GM12872 (cell line): ENCODE measurements around the gene FKBP7.

Experiments used
- TF ChIP-seq, protein P1 (sequence below): IDR thresholded peaks from 3 replicates; pipeline ENCODE4 v1.5.1; 2011; ENCODE audit warnings: low read depth, mild to moderate bottlenecking, low read length, moderate library complexity; ENCODE audit not compliant: insufficient read depth

FKBP7 gene

DNA sequence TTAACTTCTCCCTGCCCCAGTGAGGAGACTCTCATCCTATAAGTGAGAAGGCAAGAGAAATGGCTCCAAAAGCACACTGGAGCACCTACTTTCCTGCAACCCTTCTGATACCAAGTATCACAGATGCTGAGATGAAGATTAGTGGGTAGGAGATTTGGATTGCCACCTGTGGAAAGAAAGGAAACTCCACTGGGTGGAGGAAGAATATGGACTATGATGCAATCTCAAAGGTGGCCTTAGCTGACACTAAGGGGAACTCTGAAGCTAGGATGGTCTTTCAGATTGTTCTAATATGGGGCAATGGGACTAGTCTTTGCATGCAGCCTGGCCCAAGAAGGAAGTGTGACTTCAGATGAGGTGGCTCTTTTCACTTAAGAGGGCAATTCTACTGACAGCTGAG is 49.1 kb downstream of the FKBP7 start:
- TF ChIP-seq, protein P1, sequence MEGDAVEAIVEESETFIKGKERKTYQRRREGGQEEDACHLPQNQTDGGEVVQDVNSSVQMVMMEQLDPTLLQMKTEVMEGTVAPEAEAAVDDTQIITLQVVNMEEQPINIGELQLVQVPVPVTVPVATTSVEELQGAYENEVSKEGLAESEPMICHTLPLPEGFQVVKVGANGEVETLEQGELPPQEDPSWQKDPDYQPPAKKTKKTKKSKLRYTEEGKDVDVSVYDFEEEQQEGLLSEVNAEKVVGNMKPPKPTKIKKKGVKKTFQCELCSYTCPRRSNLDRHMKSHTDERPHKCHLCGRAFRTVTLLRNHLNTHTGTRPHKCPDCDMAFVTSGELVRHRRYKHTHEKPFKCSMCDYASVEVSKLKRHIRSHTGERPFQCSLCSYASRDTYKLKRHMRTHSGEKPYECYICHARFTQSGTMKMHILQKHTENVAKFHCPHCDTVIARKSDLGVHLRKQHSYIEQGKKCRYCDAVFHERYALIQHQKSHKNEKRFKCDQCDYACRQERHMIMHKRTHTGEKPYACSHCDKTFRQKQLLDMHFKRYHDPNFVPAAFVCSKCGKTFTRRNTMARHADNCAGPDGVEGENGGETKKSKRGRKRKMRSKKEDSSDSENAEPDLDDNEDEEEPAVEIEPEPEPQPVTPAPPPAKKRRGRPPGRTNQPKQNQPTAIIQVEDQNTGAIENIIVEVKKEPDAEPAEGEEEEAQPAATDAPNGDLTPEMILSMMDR, result no peak

DNA sequence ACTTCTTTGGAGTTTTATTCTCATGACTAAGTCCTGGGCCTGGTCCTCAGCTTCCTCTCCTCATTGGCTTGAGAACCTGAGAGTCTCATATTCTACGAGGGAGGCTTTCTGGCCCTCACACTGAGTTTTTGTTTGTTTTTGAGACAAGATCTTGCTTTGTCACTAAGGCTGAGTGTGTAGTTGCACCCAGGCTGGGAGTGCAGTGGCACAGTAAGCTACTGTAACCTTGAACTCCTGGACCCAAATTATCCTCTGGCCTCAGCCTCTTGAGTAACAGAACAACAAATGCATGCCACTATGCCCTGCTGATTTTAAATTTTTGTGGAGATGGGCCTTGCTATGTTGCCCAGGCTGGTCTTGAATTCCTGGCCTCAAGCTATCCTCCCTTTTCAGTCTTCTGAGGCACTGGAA is 50.0 kb downstream of the FKBP7 start:
- TF ChIP-seq, protein P1, result no peak

DNA sequence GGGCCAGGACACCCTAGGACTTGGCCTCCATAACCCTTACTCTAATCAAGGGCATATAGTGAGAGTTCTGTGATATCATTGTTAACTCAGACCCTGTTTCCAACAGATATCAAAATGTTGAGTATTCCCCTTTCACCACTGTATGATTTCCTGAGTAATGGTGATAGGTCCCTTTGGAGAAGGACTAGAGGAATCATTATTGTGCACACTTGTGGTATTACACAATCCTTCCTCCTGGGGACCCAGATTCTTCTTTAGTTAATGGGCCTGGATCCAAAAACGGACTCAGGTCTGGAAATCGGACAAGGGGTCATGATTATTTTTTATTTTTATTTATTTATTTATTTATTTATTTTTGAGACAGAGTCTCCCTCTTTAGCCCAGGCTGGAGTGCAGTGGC is 50.9 kb downstream of the FKBP7 start:
- TF ChIP-seq, protein P1, result no peak

DNA sequence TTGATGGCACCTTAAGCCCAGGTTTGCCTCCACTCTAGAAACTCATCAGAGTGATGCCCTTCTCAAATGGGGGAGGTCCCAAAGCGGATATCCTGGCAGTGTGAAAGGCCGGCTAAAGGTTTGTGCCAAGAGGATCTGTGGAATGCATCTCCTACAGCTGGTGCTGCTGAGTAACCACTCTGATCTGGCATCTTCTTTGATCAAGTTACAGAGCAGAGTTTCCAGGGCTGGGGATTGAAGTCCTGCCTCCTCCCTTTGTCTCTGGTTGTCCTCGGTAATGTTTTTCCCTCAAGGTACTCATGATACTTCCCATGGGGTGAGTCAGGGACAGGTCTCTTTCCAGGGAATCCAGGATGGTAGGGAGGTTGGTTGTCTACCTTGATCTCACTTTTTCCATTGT is 52.0 kb downstream of the FKBP7 start:
- TF ChIP-seq, protein P1, result no peak

DNA sequence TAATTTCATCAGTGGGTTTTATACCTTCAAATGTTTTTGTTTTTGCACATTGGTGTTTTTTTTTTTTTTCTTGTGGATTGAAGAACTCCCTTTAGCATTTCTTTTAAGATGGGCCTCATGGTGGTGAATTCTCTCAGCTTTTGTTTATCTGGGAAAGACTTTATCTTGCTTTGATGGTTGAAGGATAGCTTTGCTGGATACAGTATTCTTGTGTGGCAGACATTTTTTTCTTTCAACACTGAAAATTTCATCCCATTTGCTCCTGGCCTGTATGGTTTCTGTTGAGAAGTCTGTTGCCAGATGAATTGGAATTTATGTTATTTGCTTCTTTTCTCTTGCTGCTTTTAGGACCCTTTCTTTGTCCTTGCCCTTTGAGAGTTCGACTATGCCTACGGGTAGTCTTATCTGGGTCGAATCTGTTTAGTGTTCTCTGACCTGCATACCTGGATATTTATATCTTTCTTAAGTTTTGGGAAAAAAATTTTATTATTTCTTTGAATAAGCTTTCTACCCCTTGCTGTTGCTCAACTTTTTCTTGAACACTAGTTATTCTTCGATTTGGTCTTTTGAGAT is 53.1 kb downstream of the FKBP7 start:
- TF ChIP-seq, protein P1, result no peak

DNA sequence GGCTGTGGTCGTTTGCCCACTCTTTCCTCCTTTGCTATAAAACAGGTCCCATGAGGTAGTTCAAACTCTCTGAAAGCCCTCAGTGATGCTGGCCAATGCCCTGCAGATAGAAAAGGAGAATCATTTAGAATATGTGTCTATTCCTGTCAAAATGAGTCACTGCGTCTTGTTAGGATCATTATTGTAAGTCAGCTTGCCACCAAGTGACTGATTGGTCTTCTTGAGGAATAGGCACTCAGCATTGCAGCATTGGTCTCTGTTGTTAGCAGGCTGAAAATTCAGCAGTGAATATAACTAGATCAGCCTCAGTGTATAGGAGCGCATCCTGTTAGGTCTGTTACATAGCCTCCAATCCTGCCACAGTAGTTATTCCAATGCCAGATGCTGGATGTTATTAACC is 56.3 kb downstream of the FKBP7 start:
- TF ChIP-seq, protein P1, result no peak

DNA sequence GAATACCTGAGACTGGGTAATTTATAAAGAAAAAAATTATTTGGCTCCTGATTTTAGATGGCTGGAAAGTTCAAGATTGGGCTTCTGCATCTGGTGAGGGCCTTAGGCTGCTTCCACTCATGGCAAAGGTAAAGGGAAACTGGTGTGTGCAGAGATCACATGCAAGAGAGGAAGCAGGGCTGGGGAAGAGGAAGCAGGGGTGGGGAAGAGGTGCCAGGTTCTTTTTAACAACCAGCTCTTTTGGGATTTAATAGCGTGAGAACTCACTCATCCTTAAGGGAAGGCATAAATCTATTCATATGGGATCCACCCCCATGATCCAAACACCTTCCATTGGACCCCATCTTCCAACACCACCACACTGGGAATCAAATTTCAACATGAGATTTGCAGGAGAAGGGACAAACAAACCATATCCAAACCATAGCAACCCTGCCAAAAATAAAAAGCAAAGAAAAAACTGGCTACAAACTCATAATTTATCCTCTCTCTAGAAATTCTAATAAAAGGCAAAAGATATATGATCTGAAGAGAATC is 57.9 kb downstream of the FKBP7 start:
- TF ChIP-seq, protein P1, result no peak

DNA sequence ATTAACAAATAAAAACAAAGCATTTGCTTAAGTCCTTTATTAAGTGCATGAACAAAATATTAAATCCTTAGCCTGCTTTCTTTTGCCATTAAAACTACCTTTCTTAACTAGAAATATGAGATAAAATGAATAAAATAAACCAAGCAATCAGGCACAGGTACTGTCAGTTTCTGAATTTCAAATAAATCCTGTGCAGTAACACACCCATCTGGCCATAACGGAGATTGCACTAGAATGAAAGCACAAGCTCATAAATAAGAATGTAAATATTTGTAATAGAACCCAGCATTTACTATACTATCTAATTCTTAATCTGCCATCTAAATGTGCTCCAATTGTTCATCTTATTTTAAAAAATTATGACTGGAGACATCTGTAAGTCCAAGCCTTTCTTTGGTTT is 59.3 kb downstream of the FKBP7 start:
- TF ChIP-seq, protein P1, result peak; percentile 35; the same call in 2 of the 3 replicates
